ENCODE measurements around the gene ADAMTS7.
A peak's percentile ranks its signal among the peaks of the same experiment; 100 is the strongest.
"Not testable (repeated sequence)": the region's sequence is repeated elsewhere in the genome, so short reads cannot be mapped to it uniquely, and the experiment has no call there.

The ADAMTS7 gene

GRCh38 chr15:78804391-78804792 lies 6.9 kb downstream of the ADAMTS7 start:
- TF ChIP-seq CTCF (conservative IDR thresholded peaks at IDR 0.05; ENCODE audit: low read length), result no peak
- no peak for DNase-seq (ENCODE audit: low read depth)
- H3K4me3 ChIP-seq (ENCODE audit: low read length), result no peak overlapping the region

GRCh38 chr15:78800806-78801205 lies 10.5 kb downstream of the ADAMTS7 start:
- DNase-seq (ENCODE audit: low read depth), result no peak
- TF ChIP-seq CTCF (conservative IDR thresholded peaks at IDR 0.05; ENCODE audit: low read length), result no peak
- no peak overlapping the region for H3K4me3 ChIP-seq (ENCODE audit: low read length)

DNA sequence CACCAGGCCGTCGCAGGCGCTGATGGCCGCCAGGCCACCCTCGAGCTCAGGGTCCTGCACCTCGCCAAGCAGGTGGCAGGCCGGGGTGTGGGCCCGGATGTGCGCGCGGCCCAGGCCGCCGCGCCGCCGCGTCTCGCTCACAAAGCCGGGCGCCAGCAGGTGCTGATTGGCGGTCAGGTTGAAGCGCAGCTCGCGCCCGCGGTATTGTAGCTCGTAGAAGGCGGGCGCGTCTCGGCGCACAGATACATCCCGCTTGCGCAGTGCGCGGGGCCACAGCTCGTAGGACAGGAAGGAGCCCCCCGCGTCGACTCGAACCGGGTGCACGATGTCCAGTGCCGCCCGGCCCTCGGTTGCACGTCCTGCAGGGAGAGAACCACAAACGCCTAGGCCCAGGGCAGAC lies 11.1 kb downstream of the ADAMTS7 start:
- no peak overlapping the region for H3K4me3 ChIP-seq (ENCODE audit: low read length)
- no peak for TF ChIP-seq CTCF (conservative IDR thresholded peaks at IDR 0.05; ENCODE audit: low read length)
- no peak for DNase-seq (ENCODE audit: low read depth)

DNA sequence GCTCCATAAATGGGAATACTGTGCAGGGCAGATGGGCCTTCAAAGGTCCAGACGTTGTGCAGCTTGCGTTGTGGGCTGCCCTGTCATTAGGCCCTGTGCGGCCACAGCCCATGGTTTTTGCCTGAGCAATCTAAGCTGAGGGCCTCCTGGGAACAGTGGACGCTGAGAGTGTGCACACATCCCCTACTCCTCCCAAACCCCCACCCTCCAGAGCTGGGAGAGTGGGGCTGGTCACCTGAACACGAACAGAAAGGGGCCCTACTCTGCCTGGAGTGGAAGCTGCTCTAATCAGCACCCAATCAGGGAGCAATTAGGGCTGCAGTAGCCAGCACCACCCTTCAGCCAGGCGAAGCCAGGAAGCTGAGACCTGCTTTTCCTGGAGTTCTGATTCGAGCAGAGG lies 12.2 kb downstream of the ADAMTS7 start:
- DNase-seq (ENCODE audit: low read depth), result not testable (repeated sequence)

DNA sequence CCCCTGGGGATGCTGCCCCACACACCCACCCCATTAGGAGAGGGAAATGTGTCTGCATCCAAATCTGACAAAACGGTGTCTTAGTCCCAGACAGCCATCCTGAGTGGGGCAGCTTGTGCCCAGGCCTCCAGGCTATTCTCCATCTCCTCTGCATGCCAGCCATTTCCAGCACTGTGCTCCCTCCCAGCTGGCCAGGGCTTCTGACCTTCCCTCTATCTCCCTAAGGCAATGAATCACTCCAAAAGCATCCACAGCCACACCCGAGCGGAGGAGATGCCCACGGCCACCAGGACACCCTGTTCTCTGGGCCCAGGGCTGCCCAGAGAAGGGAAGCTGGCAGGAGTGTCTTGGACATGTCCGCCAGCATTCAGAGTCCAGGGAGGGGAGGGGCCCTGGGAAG lies 12.9 kb downstream of the ADAMTS7 start:
- H3K4me3 ChIP-seq (ENCODE audit: low read length), result not testable (repeated sequence)
- DNase-seq (ENCODE audit: low read depth), result peak; percentile 57

More for the DNA sequence above, 12.2 kb downstream of the ADAMTS7 start:
- H3K4me3 ChIP-seq (ENCODE audit: low read length), result not testable (repeated sequence)

DNA sequence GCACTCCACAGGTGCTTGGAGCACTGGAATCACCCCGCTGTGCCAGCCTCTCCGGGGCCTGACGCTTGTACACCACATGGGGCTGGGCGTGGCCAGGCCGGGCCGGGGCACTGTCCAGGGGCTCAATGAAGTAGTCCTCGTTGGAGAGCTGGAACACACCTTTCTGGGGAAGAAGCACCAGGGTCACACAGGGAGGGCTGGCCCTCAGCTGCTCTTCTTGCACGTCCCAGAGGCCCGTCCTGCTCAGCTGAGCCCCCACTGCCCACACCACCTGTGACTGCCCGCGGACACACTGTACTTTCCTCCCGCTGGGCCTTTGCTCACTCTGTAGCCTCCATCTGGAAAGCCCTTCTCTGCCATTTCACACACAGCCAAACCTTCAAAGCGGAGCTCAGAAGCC lies 13.3 kb downstream of the ADAMTS7 start:
- no peak overlapping the region for H3K4me3 ChIP-seq (ENCODE audit: low read length)
- DNase-seq (ENCODE audit: low read depth), result no peak
- no peak for TF ChIP-seq CTCF (conservative IDR thresholded peaks at IDR 0.05; ENCODE audit: low read length)

DNA sequence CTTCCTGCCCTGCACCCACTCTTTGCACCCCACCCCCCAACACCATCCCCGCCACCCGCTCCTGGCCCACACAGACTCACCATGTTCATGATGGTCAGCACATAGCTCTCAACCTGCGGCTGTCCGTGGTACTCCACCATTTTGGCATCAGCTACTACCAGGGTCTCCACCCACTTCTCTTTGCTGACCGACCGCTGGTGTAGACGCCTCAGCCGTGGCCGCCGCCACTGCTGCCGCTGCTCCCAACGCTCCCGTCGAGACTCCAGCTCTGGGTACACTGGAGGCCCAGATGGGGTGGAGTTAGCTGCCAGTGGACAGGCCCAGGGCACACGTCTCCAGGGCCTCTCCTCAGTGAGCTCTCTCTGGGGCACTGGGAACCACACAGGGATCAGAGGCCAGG lies 14.8 kb downstream of the ADAMTS7 start:
- no peak overlapping the region for H3K4me3 ChIP-seq (ENCODE audit: low read length)
- TF ChIP-seq CTCF (conservative IDR thresholded peaks at IDR 0.05; ENCODE audit: low read length), result no peak
- DNase-seq (ENCODE audit: low read depth), result no peak

GRCh38 chr15:78795043-78795442 lies 16.2 kb downstream of the ADAMTS7 start:
- H3K4me3 ChIP-seq (ENCODE audit: low read length), result no peak overlapping the region
- no peak for DNase-seq (ENCODE audit: low read depth)
- no peak for TF ChIP-seq CTCF (conservative IDR thresholded peaks at IDR 0.05; ENCODE audit: low read length)

DNA sequence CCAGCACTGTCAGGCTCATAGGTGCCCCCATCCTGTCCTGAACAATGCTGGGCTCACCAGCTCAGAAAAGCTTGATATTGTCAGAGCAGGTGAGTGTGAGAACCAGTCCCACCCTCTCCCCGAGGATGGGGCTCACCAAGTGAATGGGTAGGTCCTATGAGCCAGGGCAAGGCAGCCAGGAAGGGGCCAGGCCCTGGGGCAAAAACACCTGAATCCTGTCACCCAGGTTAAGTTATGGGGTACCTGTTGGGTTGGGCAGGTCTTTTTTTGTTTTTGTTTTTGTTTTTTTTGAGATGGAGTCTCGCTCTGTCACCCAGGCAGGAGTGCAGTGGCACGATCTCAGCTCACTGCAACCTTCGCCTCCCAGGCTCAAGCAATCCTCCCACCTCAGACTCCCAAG lies 16.8 kb downstream of the ADAMTS7 start:
- not testable (repeated sequence) for DNase-seq (ENCODE audit: low read depth); H3K4me3 ChIP-seq (ENCODE audit: low read length)

All from AG10803 (cell line).